GM18907 (cell line): Measurements from ENCODE around the gene ZDHHC19.
"Not testable (repeated sequence)": the region's sequence is repeated elsewhere in the genome, so short reads cannot be mapped to it uniquely, and the experiment has no call there.

Experiments used
- ATAC-seq: cut with Tn5 transposase; IDR thresholded peaks from one replicate; pipeline ENCODE4 v1.9.1; 2021; ENCODE audit warnings: mild to moderate bottlenecking, moderate library complexity; ENCODE audit not compliant: unreplicated experiment

Gene ZDHHC19

GRCh38 chr3:196210673-196211556 is at the start of gene ZDHHC19:
Gene ZDHHC19, minus strand, starts transcription at chr3:196211400. Its CDS starts 85 bp downstream, at chr3:196211315.
- no peak for ATAC-seq

- ATAC-seq = no peak
Observed at GRCh38 chr3:196260784-196261183, 49.6 kb upstream of the ZDHHC19 start.

GRCh38 chr3:196255776-196256175 is 44.6 kb upstream of the ZDHHC19 start:
- ATAC-seq = no peak

GRCh38 chr3:196254376-196255283 is 43.4 kb upstream of the ZDHHC19 start:
- ATAC-seq = no peak

- no peak for ATAC-seq
Observed at GRCh38 chr3:196251918-196252317, 40.7 kb upstream of the ZDHHC19 start.

GRCh38 chr3:196246612-196247308 is 35.6 kb upstream of the ZDHHC19 start:
- ATAC-seq = no peak

- not testable (repeated sequence) for ATAC-seq
Observed at GRCh38 chr3:196244166-196244565, 33.0 kb upstream of the ZDHHC19 start.

GRCh38 chr3:196241704-196242103 is 30.5 kb upstream of the ZDHHC19 start:
- ATAC-seq = no peak

GRCh38 chr3:196240424-196240823 is 29.2 kb upstream of the ZDHHC19 start:
- no peak for ATAC-seq

GRCh38 chr3:196238612-196239560 is 27.7 kb upstream of the ZDHHC19 start:
- ATAC-seq = no peak

- ATAC-seq = no peak
Observed at GRCh38 chr3:196237203-196237602, 26.0 kb upstream of the ZDHHC19 start.

GRCh38 chr3:196236223-196236622 is 25.0 kb upstream of the ZDHHC19 start:
- no peak for ATAC-seq

- no peak for ATAC-seq
Observed at GRCh38 chr3:196235452-196236122, 24.4 kb upstream of the ZDHHC19 start.

GRCh38 chr3:196232882-196233251 is 21.7 kb upstream of the ZDHHC19 start:
- no peak for ATAC-seq

GRCh38 chr3:196232154-196232881 is 21.1 kb upstream of the ZDHHC19 start:
- ATAC-seq = peak; percentile 56

- no peak for ATAC-seq
Observed at GRCh38 chr3:196227629-196228493, 16.7 kb upstream of the ZDHHC19 start.

- ATAC-seq = no peak
Observed at GRCh38 chr3:196227121-196227561, 15.9 kb upstream of the ZDHHC19 start.
